BLaER1 treated with 17β-estradiol and CSF1 and Interleukin-3, amounts not matched to agents 10 nM and 100 nM (cell line): ENCODE measurements around the gene CLCN2.
A peak's percentile ranks its signal among the peaks of the same experiment; 100 is the strongest.

ENCODE experiments used
- H3K27ac ChIP-seq, 11 experiments: shearing (Covaris generic); formaldehyde crosslinking; 2 replicates each; pipeline ENCODE4 v1.8.1; 2022
- H3K27me3 ChIP-seq, 11 experiments: shearing (Covaris generic); formaldehyde crosslinking; 2 replicates each; pipeline ENCODE4 v1.8.1; 2022
- H3K36me3 ChIP-seq, 11 experiments: shearing (Covaris generic); formaldehyde crosslinking; 2 replicates each; pipeline ENCODE4 v1.8.1; 2022
- H3K4me1 ChIP-seq, 10 experiments: shearing (Covaris generic); formaldehyde crosslinking; 2 replicates each; pipeline ENCODE4 v1.8.1; 2022
- H3K4me2 ChIP-seq, 11 experiments: shearing (Covaris generic); formaldehyde crosslinking; 2 replicates each; pipeline ENCODE4 v1.8.1; 2022
- H3K4me3 ChIP-seq, 10 experiments: shearing (Covaris generic); formaldehyde crosslinking; 2 replicates each; pipeline ENCODE4 v1.8.1; 2022
- H3K9ac ChIP-seq, 11 experiments: shearing (Covaris generic); formaldehyde crosslinking; 2 replicates each; pipeline ENCODE4 v1.8.1; 2022
- H3K9me3 ChIP-seq, 11 experiments: shearing (Covaris generic); formaldehyde crosslinking; replicated peaks in 1 of 11; 2 replicates each; pipeline ENCODE4 v1.8.1; 2022
- H4K20me1 ChIP-seq, 11 experiments: shearing (Covaris generic); formaldehyde crosslinking; 2 replicates each; pipeline ENCODE4 v1.8.1; 2022
- Cebpa-rat ChIP-seq, 11 experiments: shearing (Covaris generic); IDR thresholded peaks; 2 replicates each; pipeline ENCODE4 v1.8.1; 2022

The CLCN2 gene

DNA sequence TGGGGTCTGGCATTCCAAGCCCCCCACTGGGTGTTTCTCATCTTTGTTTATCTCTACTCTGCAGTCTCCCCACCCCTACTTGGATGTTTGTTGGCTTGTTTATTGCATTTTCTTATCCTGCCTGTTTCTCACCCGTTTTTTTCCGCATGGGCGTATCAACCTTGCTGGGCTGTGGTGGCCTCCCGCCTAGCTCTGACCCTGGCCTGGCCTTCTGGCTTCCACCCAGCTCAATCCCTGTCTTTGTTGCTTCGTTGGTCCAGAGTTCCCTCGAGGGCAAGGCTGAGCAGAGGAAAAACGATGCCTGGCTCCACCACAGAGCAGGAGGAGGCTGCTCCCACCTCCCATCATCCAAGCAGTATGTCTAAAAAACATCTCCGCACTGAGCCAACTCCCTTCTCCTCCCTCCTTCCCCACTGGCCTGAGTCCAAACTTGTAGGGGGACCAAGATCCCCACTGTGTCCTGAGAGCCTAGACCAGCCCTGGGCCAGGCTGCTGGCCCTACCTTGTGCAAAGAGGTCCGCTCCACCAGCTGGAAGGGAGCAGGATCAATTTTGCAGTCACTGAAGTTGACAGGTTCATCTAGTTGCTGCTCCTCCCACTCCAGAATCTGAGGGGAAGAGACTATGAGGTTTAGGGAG is 9.8 kb downstream of the CLCN2 start:
- H3K27ac ChIP-seq, result no peak overlapping the region
- peaks cover 0 to 12% (median 0%) of the 10 kb centered on the region in 11 experiments; a peak in 4 of 22 replicates for H4K20me1 ChIP-seq
- no peaks in the 10 kb centered on the region for H3K9me3 ChIP-seq
- peaks cover 14 to 55% (median 40%) of the 10 kb centered on the region in 11 experiments; a peak in 19 of 22 replicates for H3K36me3 ChIP-seq
- no peak overlapping the region for H3K4me3 ChIP-seq
- no peaks in the 10 kb centered on the region for H3K27me3 ChIP-seq
- no peak for TF ChIP-seq Cebpa-rat (IDR thresholded peaks at IDR 0.05)
- H3K9ac ChIP-seq, result peak overlapping the region in 2 of 11 experiments; percentile 19 to 31; a peak in 1 of 22 replicates
- H3K4me1 ChIP-seq, result peaks cover 0 to 25% (median 5%) of the 10 kb centered on the region in 10 experiments; a peak in 9 of 20 replicates
- H3K4me2 ChIP-seq, result no peak overlapping the region

DNA sequence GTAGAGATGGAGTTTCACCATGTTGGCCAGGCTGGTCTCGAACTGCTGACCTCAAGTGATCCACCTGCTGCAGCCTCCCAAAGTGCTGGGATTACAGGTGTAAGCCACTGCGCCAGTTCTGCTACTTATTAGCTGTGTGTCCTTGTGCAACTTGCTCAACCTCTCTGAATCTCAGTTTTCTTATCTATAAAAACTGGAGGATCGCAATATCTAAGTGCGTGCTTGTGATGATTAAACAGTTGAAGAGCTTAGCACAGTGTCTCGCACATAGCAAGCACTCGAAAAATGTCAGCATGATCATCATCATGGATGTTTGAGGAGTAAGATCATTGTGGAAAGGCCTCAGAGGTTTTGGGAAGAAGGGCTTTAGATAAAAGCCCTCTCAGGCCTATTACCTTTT is 10.8 kb downstream of the CLCN2 start:
- H4K20me1 ChIP-seq, result peaks cover 0 to 22% (median 0%) of the 10 kb centered on the region in 11 experiments; a peak in 4 of 22 replicates
- no peak for TF ChIP-seq Cebpa-rat (IDR thresholded peaks at IDR 0.05)
- H3K9me3 ChIP-seq, result no peaks in the 10 kb centered on the region
- peaks cover 14 to 53% (median 35%) of the 10 kb centered on the region in 11 experiments; a peak in 19 of 22 replicates for H3K36me3 ChIP-seq
- peaks cover 0 to 30% (median 6%) of the 10 kb centered on the region in 10 experiments; a peak in 11 of 20 replicates for H3K4me1 ChIP-seq
- H3K4me3 ChIP-seq, result no peak overlapping the region
- H3K27me3 ChIP-seq, result no peaks in the 10 kb centered on the region
- H3K4me2 ChIP-seq, result no peak overlapping the region
- H3K27ac ChIP-seq, result no peak overlapping the region
- H3K9ac ChIP-seq, result no peak overlapping the region

DNA sequence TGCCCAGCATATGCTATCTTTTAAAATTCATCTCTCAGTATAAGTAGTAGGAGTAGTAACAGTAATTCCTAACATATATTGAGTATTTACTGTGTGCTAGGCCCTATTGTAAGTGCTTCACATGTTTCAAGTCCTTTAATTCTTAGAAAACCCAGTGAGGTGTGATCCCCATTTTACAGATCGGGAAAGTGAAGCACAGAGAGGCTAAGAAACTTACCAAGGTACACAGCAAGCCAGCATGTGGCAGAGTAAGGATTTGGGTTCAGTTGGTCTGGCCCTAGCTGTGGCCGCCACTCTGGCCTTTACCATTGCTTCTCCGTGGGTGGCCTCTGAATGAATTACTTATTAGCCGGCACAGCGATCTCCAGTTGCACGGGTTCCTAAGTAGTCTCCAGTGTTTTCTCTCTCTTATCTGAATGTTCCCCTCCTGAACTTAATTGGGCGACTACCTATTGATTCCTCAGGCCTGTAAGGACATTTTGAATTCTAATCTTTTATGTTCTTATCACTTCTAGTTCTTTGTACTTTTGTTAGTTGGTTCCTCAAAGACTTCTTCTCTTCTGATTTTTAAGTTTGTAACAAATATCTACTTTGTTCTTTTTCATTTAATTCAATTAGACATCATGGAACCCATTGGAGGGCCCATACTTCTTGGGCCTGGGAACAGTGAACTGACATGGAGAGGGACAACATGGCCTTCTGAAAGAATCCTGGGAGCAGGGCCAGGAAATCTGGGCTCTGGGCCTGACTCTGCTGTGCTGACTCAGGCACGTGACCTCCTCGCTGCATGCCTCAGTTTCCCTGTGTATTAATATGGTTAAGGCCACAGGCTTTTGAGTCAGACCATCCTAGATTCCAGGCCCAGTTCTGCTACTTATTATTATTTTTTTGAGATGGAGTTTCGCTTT is 11.6 kb downstream of the CLCN2 start:
- Histone ChIP-seq H3K27ac (no peak overlapping the region), H3K4me2 (no peak overlapping the region), H3K4me3 (no peak overlapping the region), H4K20me1 (peaks cover 0 to 26% (median 0%) of the 10 kb centered on the region in 11 experiments; a peak in 4 of 22 replicates), H3K9me3 (no peaks in the 10 kb centered on the region), H3K27me3 (no peaks in the 10 kb centered on the region), H3K4me1 (peaks cover 0 to 35% (median 11%) of the 10 kb centered on the region in 10 experiments; a peak in 13 of 20 replicates), H3K9ac (no peak overlapping the region), H3K36me3 (peaks cover 11 to 46% (median 29%) of the 10 kb centered on the region in 11 experiments; a peak in 19 of 22 replicates)
- TF ChIP-seq Cebpa-rat (IDR thresholded peaks at IDR 0.05), result no peak

DNA sequence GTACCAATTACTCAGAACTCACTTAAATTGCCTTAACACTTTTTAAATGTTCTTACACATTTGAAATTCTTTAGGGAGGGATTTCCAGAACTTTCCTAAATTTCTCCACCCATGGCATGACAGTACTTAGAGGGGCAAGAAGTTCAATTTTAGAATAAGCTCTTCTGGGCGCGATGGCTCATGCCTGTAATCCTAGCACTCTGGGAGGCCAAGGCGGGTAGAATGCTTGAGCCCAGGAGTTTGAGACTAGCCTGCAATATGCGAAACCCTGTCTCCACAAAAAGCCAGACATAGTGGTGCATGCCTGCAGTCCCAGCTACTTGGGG is 13.4 kb downstream of the CLCN2 start:
- Histone ChIP-seq H3K4me1 (peaks cover 0 to 31% (median 9%) of the 10 kb centered on the region in 10 experiments; a peak in 11 of 20 replicates), H3K27ac (no peak overlapping the region), H3K4me3 (no peak overlapping the region), H3K9me3 (no peaks in the 10 kb centered on the region), H3K4me2 (no peak overlapping the region), H3K9ac (peak overlapping the region in 1 of 11 experiments; percentile 2; a peak in 1 of 22 replicates), H3K27me3 (no peaks in the 10 kb centered on the region), H3K36me3 (peaks cover 16 to 50% (median 32%) of the 10 kb centered on the region in 11 experiments; a peak in 21 of 22 replicates), H4K20me1 (peaks cover 0 to 16% (median 0%) of the 10 kb centered on the region in 11 experiments; a peak in 6 of 22 replicates)
- no peak for TF ChIP-seq Cebpa-rat (IDR thresholded peaks at IDR 0.05)

DNA sequence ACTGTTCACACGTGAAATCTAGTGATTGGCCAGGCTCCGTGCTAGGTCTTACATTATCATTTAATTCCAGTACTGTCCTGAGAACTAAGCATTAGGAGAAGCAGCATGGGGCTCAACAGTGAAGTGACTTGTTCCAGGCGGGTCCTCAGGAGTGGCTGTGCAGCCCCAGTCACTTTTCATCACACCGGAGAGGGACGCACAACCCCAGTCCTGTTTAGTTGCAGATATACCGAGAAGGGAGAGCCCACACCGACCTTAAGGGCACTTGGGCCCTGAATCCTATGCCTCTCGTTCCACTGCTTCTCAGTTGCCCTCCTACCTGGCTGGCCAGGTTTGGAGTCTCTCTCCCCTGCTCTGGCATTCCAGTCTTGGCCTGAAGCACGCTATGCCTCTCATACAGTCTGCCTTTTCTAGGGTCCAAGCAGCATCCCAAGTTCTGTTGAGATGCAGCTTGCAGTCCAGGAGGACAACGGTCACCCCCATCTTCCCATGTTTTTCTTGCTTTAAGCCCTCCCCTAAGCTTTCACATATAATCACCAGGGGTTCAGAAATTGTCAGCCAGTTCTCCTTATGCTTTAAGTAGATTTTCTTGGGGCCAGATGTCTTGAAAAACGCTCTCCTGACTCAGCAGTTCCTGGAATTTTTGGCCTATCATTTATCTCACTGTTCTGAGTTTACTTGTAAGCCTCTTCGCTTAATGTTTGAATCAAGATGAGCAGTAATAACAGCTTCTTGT is 13.9 kb downstream of the CLCN2 start:
- Histone ChIP-seq H3K4me3 (no peak overlapping the region), H3K9ac (peak overlapping the region in 3 of 11 experiments; percentile 2 to 23 (median 12); a peak in 2 of 22 replicates), H4K20me1 (peaks cover 0 to 21% (median 0%) of the 10 kb centered on the region in 11 experiments; a peak in 6 of 22 replicates), H3K27ac (no peak overlapping the region), H3K27me3 (no peaks in the 10 kb centered on the region), H3K4me2 (peak overlapping the region in 2 of 11 experiments; percentile 5 to 52; a peak in 2 of 22 replicates), H3K4me1 (peaks cover 0 to 31% (median 9%) of the 10 kb centered on the region in 10 experiments; a peak in 11 of 20 replicates), H3K36me3 (peaks cover 14 to 50% (median 32%) of the 10 kb centered on the region in 11 experiments; a peak in 19 of 22 replicates), H3K9me3 (no peaks in the 10 kb centered on the region)
- no peak for TF ChIP-seq Cebpa-rat (IDR thresholded peaks at IDR 0.05)

DNA sequence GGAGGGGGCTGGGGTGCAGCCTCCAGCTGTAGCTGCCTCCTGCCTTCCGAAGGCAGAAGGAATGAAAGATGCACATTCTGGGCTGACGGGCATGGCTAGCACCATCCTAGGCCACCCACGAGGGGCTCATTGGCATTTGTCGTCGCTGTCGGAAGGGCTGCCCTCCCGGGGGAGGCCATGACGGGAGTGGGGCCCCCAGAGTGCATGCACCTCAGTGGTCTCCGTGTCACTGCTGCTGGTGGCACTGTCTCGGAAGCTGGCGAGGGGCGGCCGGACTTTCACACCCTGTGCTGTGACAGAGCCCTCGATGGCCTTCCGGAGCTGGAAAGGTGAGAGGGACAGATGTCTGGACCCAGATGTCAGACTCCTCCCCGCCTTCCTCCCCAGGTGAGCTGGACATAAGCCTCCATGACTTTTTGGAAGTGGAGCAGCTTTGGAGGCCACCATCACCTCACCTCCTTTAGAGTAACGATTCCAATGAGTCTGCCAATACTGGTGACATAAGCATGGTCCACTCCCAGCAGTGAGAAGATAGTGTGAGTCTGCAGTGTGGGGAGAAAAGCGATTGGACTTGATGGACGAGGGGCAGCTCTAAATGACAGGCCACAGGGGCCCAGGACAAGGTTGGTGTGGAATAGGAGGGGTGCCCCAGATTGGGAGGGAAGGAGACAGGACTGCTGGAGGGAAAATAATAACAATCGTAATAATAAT is 14.8 kb downstream of the CLCN2 start:
- Histone ChIP-seq H3K9me3 (no peaks in the 10 kb centered on the region), H3K27ac (no peak overlapping the region), H3K27me3 (no peaks in the 10 kb centered on the region), H3K4me3 (no peak overlapping the region), H3K36me3 (peaks cover 9 to 49% (median 31%) of the 10 kb centered on the region in 11 experiments; a peak in 18 of 22 replicates), H3K9ac (no peak overlapping the region), H3K4me2 (no peak overlapping the region), H4K20me1 (peaks cover 0 to 25% (median 0%) of the 10 kb centered on the region in 11 experiments; a peak in 8 of 22 replicates), H3K4me1 (peaks cover 0 to 36% (median 10%) of the 10 kb centered on the region in 10 experiments; a peak in 14 of 20 replicates)
- TF ChIP-seq Cebpa-rat (IDR thresholded peaks at IDR 0.05), result no peak

DNA sequence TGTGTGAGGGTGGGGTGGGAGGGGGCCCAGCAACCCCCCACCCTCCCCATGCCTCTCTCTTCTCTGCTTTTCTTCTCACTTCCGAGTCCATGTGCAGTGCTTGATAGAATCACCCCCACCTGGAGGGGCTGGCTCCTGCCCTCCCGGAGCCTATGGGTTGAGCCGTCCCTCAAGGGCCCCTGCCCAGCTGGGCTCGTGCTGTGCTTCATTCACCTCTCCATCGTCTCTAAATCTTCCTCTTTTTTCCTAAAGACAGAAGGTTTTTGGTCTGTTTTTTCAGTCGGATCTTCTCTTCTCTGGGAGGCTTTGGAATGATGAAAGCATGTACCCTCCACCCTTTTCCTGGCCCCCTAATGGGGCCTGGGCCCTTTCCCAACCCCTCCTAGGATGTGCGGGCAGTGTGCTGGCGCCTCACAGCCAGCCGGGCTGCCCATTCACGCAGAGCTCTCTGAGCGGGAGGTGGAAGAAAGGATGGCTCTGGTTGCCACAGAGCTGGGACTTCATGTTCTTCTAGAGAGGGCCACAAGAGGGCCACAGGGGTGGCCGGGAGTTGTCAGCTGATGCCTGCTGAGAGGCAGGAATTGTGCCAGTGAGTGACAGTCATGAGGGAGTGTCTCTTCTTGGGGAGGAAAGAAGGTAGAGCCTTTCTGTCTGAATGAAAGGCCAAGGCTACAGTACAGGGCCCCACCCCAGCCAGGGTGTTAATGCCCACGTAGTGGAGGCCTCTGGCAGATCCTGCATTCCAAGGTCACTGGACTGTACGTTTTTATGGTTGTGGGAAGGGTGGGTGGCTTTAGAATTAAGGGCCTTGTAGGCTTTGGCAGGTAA is 15.9 kb downstream of the CLCN2 start:
- H3K36me3 ChIP-seq, result peaks cover 7 to 50% (median 28%) of the 10 kb centered on the region in 11 experiments; a peak in 17 of 22 replicates
- no peak for TF ChIP-seq Cebpa-rat (IDR thresholded peaks at IDR 0.05)

More for the DNA sequence above, 15.9 kb downstream of the CLCN2 start:
- H3K4me1 ChIP-seq, result peaks cover 10 to 38% (median 20%) of the 10 kb centered on the region in 10 experiments; a peak in 19 of 20 replicates
- no peaks in the 10 kb centered on the region for H3K27me3 ChIP-seq
- H3K4me2 ChIP-seq, result peak overlapping the region in 3 of 11 experiments; percentile 2 to 57 (median 23); a peak in 4 of 22 replicates
- no peaks in the 10 kb centered on the region for H3K9me3 ChIP-seq
- H3K4me3 ChIP-seq, result no peak overlapping the region
- H3K9ac ChIP-seq, result peak overlapping the region in 1 of 11 experiments; percentile 35; a peak in 1 of 22 replicates
- H3K27ac ChIP-seq, result peak overlapping the region in 1 of 11 experiments; percentile 9; a peak in 1 of 22 replicates
- H4K20me1 ChIP-seq, result peaks cover 0 to 35% (median 5%) of the 10 kb centered on the region in 11 experiments; a peak in 8 of 22 replicates
